GM18499 (cell line): Measurements from ENCODE around the gene PSRC1.
"Not testable (repeated sequence)": the region's sequence is repeated elsewhere in the genome, so short reads cannot be mapped to it uniquely, and the experiment has no call there.

Source experiments
- ATAC-seq: cut with Tn5 transposase; IDR thresholded peaks from one replicate; pipeline ENCODE4 v1.9.1; 2021; ENCODE audit warnings: moderate number of reproducible peaks; ENCODE audit not compliant: insufficient read depth, unreplicated experiment

The PSRC1 gene

GRCh38 chr1:109298666-109299557 is 16.0 kb upstream of the PSRC1 start:
- ATAC-seq, result no peak

DNA sequence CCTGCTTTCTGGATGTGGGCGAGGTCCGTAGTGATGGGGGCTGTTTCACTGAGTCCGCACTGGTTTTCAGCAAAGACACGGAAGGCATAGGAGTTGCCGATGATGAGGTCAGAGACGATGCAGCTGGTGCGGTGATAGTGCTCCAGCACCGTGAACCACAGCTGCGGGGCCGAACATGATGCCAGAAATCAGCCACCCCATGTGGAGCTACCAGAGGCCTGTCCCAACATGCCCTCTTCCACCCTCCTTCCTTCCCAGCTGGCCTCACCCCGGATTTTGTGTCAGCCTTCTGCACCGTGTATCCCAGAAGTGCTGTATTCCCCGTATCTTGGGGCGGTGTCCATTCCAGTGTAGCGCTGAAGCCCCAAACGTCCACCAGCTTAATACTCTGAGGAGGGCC is 13.8 kb upstream of the PSRC1 start:
- ATAC-seq, result no peak

- ATAC-seq, result no peak
Measured at GRCh38 chr1:109295712-109296415, 12.9 kb upstream of the PSRC1 start.

DNA sequence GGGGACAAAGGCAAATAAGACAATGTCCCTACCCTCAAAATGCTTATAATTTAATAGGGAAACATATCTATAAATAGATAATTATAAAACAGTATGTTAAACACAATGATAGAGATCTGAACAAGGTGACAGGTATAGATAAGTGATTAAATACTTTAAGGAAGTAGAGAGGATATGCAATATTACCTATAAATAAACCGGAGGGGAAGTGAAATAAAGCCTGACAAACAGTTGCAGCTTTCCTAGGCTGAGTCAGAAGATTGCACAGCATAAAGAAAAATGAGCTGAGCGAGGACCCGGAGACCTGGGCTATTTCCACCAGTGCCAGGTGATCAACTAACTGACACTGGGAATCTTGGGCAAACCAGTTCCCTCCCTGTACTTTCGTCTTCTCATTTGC is 11.5 kb upstream of the PSRC1 start:
- ATAC-seq, result no peak

DNA sequence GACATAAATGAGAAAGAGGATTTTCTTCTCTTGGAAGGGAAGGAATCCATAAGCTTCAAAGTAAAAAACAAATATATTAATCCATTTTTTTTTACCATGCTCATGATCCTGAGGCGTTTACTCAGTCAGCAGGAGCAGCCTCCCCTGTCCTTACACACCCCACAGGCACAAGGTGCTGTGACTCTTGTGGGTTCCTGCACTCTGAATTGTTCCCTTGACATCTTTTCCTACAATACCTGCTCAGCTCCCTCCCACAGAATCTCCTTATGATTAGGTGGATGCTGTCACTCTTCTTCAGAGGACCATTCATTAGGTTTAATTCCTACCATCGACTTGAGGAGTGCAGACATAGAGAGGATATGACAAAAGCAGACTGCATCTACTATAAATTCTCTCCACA is 10.1 kb upstream of the PSRC1 start:
- ATAC-seq, result no peak

DNA sequence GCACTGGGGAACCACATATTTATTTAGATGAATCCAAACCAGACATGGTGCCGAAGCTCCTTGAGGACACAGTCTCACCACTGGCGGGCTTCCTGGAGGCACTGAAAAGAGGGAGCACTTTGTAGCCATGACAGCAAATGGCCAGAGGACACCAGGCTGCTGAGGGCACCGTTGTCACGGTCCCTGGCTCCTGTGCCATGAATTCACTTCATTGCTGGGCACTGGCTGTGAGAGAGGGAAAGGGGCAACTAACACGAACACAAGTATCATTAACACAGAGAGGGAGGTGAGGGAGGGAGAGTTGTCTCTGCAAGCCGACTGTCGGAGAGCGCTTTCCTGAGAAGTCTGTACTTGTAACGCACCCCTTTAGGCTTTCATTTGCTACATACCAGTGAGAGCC is 9.4 kb upstream of the PSRC1 start:
- ATAC-seq, result no peak

DNA sequence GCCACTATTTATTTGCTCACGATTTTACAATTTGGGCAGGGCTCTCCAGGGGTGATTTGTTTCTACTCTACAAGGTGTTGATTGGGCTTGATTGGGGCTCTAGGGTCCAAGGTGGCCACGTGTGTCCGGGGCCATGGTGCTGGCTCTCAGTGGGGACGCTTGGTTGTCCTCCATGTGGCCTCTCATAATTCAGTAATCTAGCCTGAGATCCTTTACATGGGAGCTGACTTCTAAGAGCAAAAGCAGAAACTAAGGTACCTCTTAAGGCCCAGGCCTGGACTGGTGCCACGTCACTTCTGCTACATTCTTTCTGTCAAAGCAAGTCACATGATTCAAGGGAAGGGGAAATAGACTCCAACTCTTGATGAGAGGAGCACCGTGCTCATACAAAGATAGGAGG is 8.1 kb upstream of the PSRC1 start:
- ATAC-seq, result no peak

- no peak for ATAC-seq
Measured at GRCh38 chr1:109290137-109290536, 7.2 kb upstream of the PSRC1 start.

DNA sequence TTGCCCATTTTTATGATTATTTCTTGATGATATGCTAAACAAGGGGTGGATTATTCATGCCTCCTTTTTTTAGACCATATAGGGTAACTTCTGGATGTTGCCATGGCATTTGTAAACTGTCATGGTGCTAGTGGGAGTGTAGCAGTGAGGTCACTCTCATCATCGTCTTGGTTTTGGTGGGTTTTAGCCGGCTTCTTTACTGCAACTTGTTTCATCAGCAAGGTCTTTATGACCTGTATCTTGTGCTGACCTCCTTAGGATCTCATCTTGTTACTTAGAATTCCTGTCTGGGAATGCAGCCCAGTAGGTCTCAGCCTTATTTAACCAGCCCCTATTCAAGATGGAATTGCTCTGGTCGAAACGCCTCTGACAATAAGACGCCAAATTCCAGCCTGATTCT is 3.8 kb upstream of the PSRC1 start:
- not testable (repeated sequence) for ATAC-seq

DNA sequence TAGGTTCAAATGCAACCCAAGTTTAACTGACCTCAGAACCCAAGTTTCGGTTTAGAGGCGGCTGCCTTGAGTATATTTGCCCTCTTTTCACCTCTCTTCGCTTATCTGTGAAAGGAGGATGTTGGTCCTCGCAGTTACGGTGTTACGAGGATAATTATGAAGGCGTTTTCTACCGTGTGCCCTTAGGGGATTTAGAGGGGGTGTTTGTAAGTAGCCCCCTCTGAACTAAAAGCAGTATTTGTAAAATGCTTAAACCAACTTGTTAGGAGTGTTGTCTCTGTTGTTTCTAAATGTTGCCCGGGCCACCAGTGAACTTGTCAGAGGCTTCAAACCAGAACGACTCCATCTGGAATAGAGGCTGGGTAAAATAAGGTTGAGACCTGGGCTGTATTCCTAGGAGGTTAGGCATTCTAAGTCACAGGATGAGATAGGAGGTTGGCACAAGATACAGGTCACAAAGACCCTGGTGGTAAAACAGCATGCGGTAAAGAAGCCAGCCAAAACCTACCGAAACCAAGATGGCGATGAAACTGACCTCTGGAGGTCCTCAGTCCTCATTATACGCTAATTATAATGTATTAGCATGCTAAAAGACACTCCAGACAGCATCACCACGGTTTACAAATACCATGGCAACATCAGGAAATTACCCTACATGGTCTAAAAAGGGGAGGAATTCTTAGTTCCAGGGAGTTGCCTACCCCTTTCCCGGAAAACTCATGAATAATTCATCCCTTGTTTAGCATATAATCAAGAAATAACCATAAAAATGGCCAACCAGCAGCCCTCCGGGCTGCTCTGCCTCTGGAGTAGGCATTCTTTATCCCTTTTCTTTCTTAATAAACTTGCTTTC is 1.0 kb upstream of the PSRC1 start:
- ATAC-seq, result no peak

GRCh38 chr1:109282497-109282951 is 421 bp downstream of the PSRC1 start:
- no peak for ATAC-seq

- ATAC-seq, result no peak
Measured at GRCh38 chr1:109281680-109282496, 1.1 kb downstream of the PSRC1 start.

DNA sequence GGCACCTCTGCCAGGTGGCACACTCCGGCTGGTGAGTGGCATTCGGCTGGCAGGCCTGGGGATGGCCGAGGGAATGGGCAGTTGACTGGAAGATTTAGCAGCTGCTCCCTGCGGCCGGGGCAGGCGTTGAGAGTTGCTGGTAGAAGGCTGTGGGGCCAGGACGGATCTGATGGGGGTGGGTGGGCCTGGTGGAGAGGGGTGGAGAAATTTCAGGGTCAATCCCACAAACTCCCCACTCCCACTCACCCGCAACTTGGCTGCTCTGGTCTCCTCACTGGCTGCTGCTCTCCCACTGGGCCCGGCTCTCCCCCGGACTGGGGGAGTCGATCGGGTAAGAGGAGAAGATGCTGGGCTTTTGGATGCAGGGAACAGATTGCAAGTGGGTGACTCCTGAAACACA is 2.1 kb downstream of the PSRC1 start:
- ATAC-seq, result no peak

GRCh38 chr1:109279615-109280278 is 3.2 kb downstream of the PSRC1 start:
- ATAC-seq, result no peak

- no peak for ATAC-seq
Measured at GRCh38 chr1:109277434-109278204, 5.3 kb downstream of the PSRC1 start.

- no peak for ATAC-seq
Measured at GRCh38 chr1:109275706-109276345, 7.1 kb downstream of the PSRC1 start.

DNA sequence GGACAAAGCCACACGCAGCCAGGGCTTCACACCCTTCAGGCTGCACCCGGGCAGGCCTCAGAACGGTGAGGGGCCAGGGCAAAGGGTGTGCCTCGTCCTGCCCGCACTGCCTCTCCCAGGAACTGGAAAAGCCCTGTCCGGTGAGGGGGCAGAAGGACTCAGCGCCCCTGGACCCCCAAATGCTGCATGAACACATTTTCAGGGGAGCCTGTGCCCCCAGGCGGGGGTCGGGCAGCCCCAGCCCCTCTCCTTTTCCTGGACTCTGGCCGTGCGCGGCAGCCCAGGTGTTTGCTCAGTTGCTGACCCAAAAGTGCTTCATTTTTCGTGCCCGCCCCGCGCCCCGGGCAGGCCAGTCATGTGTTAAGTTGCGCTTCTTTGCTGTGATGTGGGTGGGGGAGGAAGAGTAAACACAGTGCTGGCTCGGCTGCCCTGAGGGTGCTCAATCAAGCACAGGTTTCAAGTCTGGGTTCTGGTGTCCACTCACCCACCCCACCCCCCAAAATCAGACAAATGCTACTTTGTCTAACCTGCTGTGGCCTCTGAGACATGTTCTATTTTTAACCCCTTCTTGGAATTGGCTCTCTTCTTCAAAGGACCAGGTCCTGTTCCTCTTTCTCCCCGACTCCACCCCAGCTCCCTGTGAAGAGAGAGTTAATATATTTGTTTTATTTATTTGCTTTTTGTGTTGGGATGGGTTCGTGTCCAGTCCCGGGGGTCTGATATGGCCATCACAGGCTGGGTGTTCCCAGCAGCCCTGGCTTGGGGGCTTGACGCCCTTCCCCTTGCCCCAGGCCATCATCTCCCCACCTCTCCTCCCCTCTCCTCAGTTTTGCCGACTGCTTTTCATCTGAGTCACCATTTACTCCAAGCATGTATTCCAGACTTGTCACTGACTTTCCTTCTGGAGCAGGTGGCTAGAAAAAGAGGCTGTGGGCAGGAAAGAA is 8.1 kb downstream of the PSRC1 start:
- no peak for ATAC-seq
